Esophagus squamous epithelium (tissue), 5 donors: ENCODE measurements around the gene GALNS. TPM values are rescaled to one million over a fixed set of nuclear protein-coding genes. Genes with fewer than 3 reads are reported as not detected.
A peak's percentile ranks its signal among the peaks of the same experiment; 100 is the strongest.

Source experiments
- DNase-seq: peaks from one replicate; lab custom pipeline; 2025; lab: John Stamatoyannopoulos, UW
- H3K27ac ChIP-seq, 4 donors: fragments of 200-600 bp; sonication (generic); one replicate each; pipeline ENCODE4 v1.5.1; 2016 to 2019; ENCODE audit warnings: mild to moderate bottlenecking in 1 of 4
- H3K27me3 ChIP-seq, 4 donors: fragments of 200-600 bp; sonication (generic); 1 replicate in 3 of 4; 2 replicates in 1 of 4; pipeline versions ENCODE4 v1.5.1 to v1.6.0; 2017 to 2021; ENCODE audit warnings: antibody characterized with exemption in 1 of 4
- H3K36me3 ChIP-seq, 3 donors: fragments of 200-600 bp; sonication (generic); one replicate each; pipeline ENCODE4 v1.5.1; 2016 to 2019
- H3K4me1 ChIP-seq, 3 donors: fragments of 200-600 bp; sonication (generic); one replicate each; pipeline ENCODE4 v1.5.1; 2017 to 2019
- H3K4me3 ChIP-seq, 4 donors: fragments of 200-600 bp; sonication (generic); 1 replicate in 3 of 4; 2 replicates in 1 of 4; pipeline ENCODE4 v1.5.1; 2016 to 2019; ENCODE audit warnings: mild to moderate bottlenecking in 2 of 4, moderate library complexity in 1 of 4
- H3K9me3 ChIP-seq, 3 donors: fragments of 200-600 bp; sonication (generic); one replicate each; pipeline ENCODE4 v1.5.1; 2016 to 2019
- POLR2A ChIP-seq, 4 donors: fragments of 450-650 bp; IDR thresholded peaks; one replicate each; pipeline ENCODE4 v1.6.1; 2017; ENCODE audit warnings: antibody characterized with exemption in 4 of 4, mild to moderate bottlenecking in 4 of 4, moderate library complexity in 3 of 4
- WGBS, 2 donors: methylation state at CpG; one replicate each; pipeline ENCODE4 v1.1.5; 2018; 5-methylcytosine and 5-hydroxymethylcytosine counted together
- intact Hi-C: fragments of 100-400 bp; cut with DNase I; formaldehyde crosslinking; loops from one replicate; pipeline ENCODE4 v1.15.0; 2022
- total RNA-seq, 4 donors: library from RNA; depleted of rRNA; stranded (reverse); fragments of >200 nt; gene quantifications; one replicate each; pipeline ENCODE4 v1.1.0, GENCODE V29; 2016
- TF ChIP-seq, protein P1 (sequence below), 6 experiments: fragments of 450-650 bp in 4 of 6; fragments of 200-600 bp in 2 of 6; sonication (generic) in 2 of 6; IDR thresholded peaks; one replicate each; pipeline ENCODE4 v1.5.1; 2016 to 2019; ENCODE audit warnings: antibody characterized with exemption in 6 of 6, mild to moderate bottlenecking in 4 of 6, moderate library complexity in 4 of 6
- donor health status: DM: yes; HTN: yes; CAD: no.

GALNS gene
- total RNA-seq, 4 donors from 2014 or later = 9.5 to 24.2 (median 20.5) TPM

DNA sequence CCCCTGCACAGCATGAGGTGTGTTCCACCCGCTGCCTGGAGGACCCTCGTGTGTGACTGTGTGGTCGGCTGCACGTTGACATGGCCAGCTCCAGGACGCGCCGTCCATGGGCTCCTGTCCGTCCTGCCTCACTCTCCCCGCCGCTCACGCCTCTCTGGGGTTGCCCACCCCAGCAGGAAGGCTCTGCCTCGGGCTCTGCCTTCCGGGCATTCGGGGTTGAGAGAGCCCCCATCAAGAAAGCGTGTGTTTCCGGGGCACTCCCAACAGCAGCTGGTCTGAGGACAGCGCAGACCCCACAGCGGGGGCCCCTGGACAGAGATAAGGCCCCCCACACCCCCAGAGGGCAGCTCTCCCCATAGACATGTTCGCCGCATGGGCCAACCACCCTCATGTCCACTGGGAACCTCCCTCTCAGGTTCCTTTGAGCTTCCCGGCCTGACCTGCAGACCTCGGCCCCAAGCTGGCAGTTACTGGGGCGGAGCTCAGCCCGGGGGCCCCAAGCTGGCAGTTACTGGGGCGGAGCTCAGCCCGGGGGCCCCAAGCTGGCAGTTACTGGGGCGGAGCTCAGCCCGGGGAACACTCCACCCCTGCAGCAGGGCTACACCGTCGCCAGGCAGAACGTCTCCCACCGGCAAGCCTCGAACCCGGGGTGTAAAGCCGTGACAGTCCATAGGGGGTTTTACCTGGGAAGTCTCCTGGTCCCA, 63.3 kb downstream of the GALNS start:
- intact Hi-C loops = no loop called here
- 48 to 61% methylated on average over 8 to 12 of the region's 35 CpGs for WGBS, 2 donors
- TF ChIP-seq, protein P1, sequence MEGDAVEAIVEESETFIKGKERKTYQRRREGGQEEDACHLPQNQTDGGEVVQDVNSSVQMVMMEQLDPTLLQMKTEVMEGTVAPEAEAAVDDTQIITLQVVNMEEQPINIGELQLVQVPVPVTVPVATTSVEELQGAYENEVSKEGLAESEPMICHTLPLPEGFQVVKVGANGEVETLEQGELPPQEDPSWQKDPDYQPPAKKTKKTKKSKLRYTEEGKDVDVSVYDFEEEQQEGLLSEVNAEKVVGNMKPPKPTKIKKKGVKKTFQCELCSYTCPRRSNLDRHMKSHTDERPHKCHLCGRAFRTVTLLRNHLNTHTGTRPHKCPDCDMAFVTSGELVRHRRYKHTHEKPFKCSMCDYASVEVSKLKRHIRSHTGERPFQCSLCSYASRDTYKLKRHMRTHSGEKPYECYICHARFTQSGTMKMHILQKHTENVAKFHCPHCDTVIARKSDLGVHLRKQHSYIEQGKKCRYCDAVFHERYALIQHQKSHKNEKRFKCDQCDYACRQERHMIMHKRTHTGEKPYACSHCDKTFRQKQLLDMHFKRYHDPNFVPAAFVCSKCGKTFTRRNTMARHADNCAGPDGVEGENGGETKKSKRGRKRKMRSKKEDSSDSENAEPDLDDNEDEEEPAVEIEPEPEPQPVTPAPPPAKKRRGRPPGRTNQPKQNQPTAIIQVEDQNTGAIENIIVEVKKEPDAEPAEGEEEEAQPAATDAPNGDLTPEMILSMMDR (IDR thresholded peaks at IDR 0.05) = no peak
- no peak for TF ChIP-seq POLR2A (IDR thresholded peaks at IDR 0.05)
- Histone ChIP-seq H3K9me3 (no peaks in the 10 kb centered on the region), H3K4me1 (peaks cover 0 to 34% (median 0%) of the 10 kb centered on the region in 3 donors), H3K27me3 (peaks cover 0 to 55% (median 2%) of the 10 kb centered on the region in 4 donors), H3K36me3 (no peaks in the 10 kb centered on the region), H3K27ac (no peak overlapping the region), H3K4me3 (no peak overlapping the region)
- no peak for DNase-seq

- H3K4me1 ChIP-seq = peaks cover 0 to 34% (median 0%) of the 10 kb centered on the region in 3 donors
- H3K9me3 ChIP-seq = no peaks in the 10 kb centered on the region
- TF ChIP-seq POLR2A (IDR thresholded peaks at IDR 0.05) = no peak
- TF ChIP-seq, protein P1 (IDR thresholded peaks at IDR 0.05) = no peak
- intact Hi-C loops = no loop called here
- H3K27ac ChIP-seq = no peak overlapping the region
- 53 to 60% methylated on average over 5 to 8 of the region's 12 CpGs for WGBS, 2 donors
- DNase-seq = no peak
- H3K4me3 ChIP-seq = no peak overlapping the region
- no peaks in the 10 kb centered on the region for H3K36me3 ChIP-seq
- peaks cover 0 to 55% (median 2%) of the 10 kb centered on the region in 4 donors for H3K27me3 ChIP-seq
Observed at GRCh38 chr16:88792668-88793250, 64.0 kb downstream of the GALNS start.

DNA sequence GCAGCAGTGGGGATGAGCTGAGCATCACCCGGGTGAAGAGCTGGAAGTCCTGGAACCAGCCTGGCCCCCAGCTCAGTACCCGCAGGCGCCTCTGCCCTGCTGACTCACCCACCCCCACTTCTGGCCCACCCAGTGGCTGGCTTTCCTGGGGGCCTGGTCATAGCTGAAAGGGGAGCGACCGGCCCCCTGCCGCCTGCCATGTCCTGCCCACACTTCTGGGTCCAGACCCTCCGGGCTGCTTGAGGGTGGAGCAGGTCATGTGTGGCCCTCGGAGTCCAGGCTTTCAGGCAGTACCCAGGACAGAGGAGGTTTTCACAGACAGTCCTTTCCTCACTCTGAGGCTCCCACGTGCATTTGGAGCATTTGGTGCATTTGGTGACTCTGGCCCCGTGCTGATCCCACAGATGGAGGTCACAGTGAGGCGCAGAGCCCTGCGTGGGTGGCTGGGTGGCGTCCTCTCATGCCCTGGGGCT, 64.6 kb downstream of the GALNS start:
- peaks cover 0 to 34% (median 0%) of the 10 kb centered on the region in 3 donors for H3K4me1 ChIP-seq
- peaks cover 0 to 55% (median 2%) of the 10 kb centered on the region in 4 donors for H3K27me3 ChIP-seq
- no CpG with 5 or more reads among the region's 13 CpGs for WGBS, 2 donors
- no peak overlapping the region for H3K4me3 ChIP-seq
- H3K9me3 ChIP-seq = no peaks in the 10 kb centered on the region
- no peak for DNase-seq
- TF ChIP-seq, protein P1 (IDR thresholded peaks at IDR 0.05) = no peak
- TF ChIP-seq POLR2A (IDR thresholded peaks at IDR 0.05) = no peak
- intact Hi-C loops = no loop called here
- no peak overlapping the region for H3K27ac ChIP-seq
- H3K36me3 ChIP-seq = no peaks in the 10 kb centered on the region

DNA sequence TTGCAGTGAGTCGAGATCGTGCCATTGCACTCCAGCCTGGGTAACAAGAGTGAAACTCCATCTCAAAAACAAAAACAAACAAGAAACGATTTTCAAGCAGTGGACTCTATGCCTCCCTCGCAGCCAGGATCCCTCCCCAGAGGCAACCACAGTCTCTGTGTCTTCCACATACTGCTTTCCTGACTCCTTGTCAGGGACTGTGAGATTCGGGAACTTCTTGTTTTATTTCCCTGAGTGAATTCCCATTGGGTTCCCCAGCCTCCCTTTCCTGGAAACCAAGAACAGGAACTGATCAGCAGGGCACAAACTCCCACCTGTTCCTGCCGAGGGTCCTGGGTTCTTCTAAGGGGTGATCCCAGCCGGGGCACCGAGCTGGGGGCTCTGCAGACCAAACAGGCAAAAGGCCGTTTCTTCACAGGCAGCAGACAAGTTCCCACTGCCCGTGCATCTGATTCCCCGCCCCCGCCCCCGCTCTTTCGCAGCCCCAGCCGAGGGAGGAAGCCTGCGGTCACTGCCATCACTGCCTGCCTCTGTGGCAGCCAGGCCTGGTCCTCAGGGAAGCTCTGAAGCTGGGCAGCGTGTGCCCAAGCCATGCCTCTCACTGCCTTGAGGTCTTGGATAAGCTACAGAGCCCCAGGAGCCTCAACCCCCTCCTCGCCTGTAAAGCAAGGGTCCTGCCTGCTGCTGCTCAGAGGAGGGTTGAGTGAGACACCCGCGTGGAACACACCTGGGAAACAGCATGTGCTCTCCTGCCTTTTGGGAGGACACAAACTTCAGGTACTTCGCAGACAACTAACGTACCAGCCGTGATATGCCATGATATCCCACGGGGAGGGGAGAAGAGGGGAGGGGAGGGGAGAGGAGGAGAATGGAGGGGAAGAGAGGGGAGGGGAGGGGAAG, 66.2 kb downstream of the GALNS start:
- peaks cover 0 to 37% (median 3%) of the 10 kb centered on the region in 3 donors for H3K4me1 ChIP-seq
- H3K27ac ChIP-seq = peak overlapping the region in 3 of 4 donors; percentile 30 to 59 (median 34)
- DNase-seq = no peak
- TF ChIP-seq POLR2A (IDR thresholded peaks at IDR 0.05) = no peak
- TF ChIP-seq, protein P1 (IDR thresholded peaks at IDR 0.05) = no peak
- peaks cover 0 to 55% (median 2%) of the 10 kb centered on the region in 4 donors for H3K27me3 ChIP-seq
- peak overlapping the region in 1 of 4 donors; percentile 26 for H3K4me3 ChIP-seq
- H3K36me3 ChIP-seq = no peaks in the 10 kb centered on the region
- H3K9me3 ChIP-seq = no peaks in the 10 kb centered on the region
- 22 to 31% methylated on average over 5 to 6 of the region's 24 CpGs for WGBS, 2 donors
- intact Hi-C loops = no loop called here
